Thoracic aorta (tissue), 2 donors: ENCODE measurements around the gene IRS4. TPM values are rescaled to one million over a fixed set of nuclear protein-coding genes. Genes with fewer than 3 reads are reported as not detected.

Source experiments
- ATAC-seq: fragments of 150-250 bp; one replicate; pipeline ENCODE4 v1.8.0; 2017; ENCODE audit warnings: low read depth; ENCODE audit not compliant: insufficient number of reproducible peaks, low FRiP score
- DNase-seq: peaks from one replicate; pipeline ENCODE4 v3.0.0-alpha.2; 2020; ENCODE audit warnings: low spot score
- H3K27ac ChIP-seq, 2 donors: fragments of 200-600 bp; sonication (generic); 1 replicate in 1 of 2; 2 replicates in 1 of 2; pipeline ENCODE4 v1.5.1; 2016; ENCODE audit warnings: mild to moderate bottlenecking in 2 of 2, moderate library complexity in 2 of 2
- H3K27me3 ChIP-seq: fragments of 200-600 bp; sonication (generic); replicated peaks from 2 replicates; pipeline ENCODE4 v1.6.0; 2016; ENCODE audit warnings: mild to moderate bottlenecking; ENCODE audit not compliant: insufficient read depth
- H3K36me3 ChIP-seq: fragments of 200-600 bp; sonication (generic); one replicate; pipeline ENCODE4 v1.5.1; 2016
- H3K4me1 ChIP-seq, 2 donors: fragments of 200-600 bp; sonication (generic); 1 replicate in 1 of 2; 2 replicates in 1 of 2; pipeline versions ENCODE4 v1.5.1 to v1.6.0; 2016; ENCODE audit warnings: low read depth in 2 of 2, mild to moderate bottlenecking in 1 of 2; ENCODE audit not compliant: control insufficient read depth in 1 of 2
- H3K4me3 ChIP-seq: fragments of 200-600 bp; sonication (generic); 2 replicates; pipeline ENCODE4 v1.5.1; 2016; ENCODE audit warnings: mild to moderate bottlenecking
- H3K9me3 ChIP-seq: fragments of 200-600 bp; sonication (generic); 2 replicates; pipeline ENCODE4 v1.5.1; 2016
- total RNA-seq, 2 donors: library from RNA; depleted of rRNA; stranded (reverse); fragments of >200 nt; gene quantifications; one replicate each; pipeline versions ENCODE4 v1.1.0 to v1.2.3, GENCODE V29; 2016
- TF ChIP-seq, protein P1 (sequence below): fragments of 200-600 bp; sonication (generic); IDR thresholded peaks from one replicate; pipeline ENCODE4 v1.5.1; 2019; ENCODE audit warnings: antibody characterized with exemption

The IRS4 gene
- total RNA-seq, 2 donors from 2014 or later: not detected

DNA sequence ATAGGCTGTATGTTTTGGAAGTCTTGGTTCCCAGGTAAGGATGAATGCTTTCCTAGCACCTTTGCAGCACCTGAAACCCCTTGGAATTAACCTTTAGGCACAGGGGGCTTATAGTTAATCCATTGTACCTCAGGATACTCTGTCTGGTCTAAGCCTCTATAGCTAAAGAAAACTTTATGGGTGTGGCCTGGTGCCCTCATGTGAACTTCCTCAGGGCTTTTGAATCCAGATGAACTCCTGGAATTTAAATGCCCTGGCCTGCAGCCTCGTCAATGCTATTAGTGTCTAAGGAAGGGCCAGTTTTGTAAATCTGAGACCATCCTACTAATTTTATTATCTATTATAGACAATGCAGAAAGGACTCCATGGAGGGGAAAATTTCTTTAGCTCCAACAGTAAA lies 33.8 kb downstream of the IRS4 start:
- Histone ChIP-seq H3K9me3 (no peaks in the 10 kb centered on the region), H3K4me3 (no peak overlapping the region), H3K4me1 (no peaks in the 10 kb centered on the region), H3K27ac (no peak overlapping the region), H3K36me3 (no peaks in the 10 kb centered on the region), H3K27me3 (no peaks in the 10 kb centered on the region)
- TF ChIP-seq, protein P1, sequence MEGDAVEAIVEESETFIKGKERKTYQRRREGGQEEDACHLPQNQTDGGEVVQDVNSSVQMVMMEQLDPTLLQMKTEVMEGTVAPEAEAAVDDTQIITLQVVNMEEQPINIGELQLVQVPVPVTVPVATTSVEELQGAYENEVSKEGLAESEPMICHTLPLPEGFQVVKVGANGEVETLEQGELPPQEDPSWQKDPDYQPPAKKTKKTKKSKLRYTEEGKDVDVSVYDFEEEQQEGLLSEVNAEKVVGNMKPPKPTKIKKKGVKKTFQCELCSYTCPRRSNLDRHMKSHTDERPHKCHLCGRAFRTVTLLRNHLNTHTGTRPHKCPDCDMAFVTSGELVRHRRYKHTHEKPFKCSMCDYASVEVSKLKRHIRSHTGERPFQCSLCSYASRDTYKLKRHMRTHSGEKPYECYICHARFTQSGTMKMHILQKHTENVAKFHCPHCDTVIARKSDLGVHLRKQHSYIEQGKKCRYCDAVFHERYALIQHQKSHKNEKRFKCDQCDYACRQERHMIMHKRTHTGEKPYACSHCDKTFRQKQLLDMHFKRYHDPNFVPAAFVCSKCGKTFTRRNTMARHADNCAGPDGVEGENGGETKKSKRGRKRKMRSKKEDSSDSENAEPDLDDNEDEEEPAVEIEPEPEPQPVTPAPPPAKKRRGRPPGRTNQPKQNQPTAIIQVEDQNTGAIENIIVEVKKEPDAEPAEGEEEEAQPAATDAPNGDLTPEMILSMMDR: no peak
- ATAC-seq: no peak
- DNase-seq: no peak

GRCh38 chrX:108701633-108702032 lies 34.7 kb downstream of the IRS4 start:
- ATAC-seq (no peak), DNase-seq (no peak)
- no peaks in the 10 kb centered on the region for H3K4me1 ChIP-seq
- H3K36me3 ChIP-seq: no peaks in the 10 kb centered on the region
- no peaks in the 10 kb centered on the region for H3K9me3 ChIP-seq
- H3K27me3 ChIP-seq: no peaks in the 10 kb centered on the region
- H3K27ac ChIP-seq: no peak overlapping the region
- H3K4me3 ChIP-seq: no peak overlapping the region
- TF ChIP-seq, protein P1: no peak

GRCh38 chrX:108699368-108699767 lies 37.0 kb downstream of the IRS4 start:
- no peaks in the 10 kb centered on the region for H3K4me1 ChIP-seq
- ATAC-seq: no peak
- H3K4me3 ChIP-seq: no peak overlapping the region
- no peaks in the 10 kb centered on the region for H3K27me3 ChIP-seq
- no peaks in the 10 kb centered on the region for H3K36me3 ChIP-seq
- H3K9me3 ChIP-seq: no peaks in the 10 kb centered on the region
- TF ChIP-seq, protein P1: no peak
- H3K27ac ChIP-seq: no peak overlapping the region
- DNase-seq: no peak

DNA sequence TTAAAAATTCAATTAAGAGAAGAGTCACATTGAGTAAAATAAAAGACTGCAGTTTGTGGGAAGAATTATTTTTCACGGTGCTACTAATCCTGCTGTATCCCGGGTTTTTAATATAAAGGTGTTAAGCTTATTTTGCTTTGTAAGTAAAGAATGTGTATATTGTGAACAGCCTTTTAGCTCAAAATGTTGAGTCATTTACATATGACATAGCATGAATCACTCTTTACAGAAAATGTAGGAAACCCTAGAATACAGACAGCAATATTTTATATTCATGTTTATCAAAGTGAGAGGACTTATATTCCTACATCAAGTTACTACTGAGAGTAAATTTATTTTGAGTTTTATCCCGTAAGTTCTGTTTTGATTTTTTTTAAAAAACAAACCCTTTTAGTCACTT lies 39.7 kb downstream of the IRS4 start:
- no peaks in the 10 kb centered on the region for H3K27me3 ChIP-seq
- TF ChIP-seq, protein P1: no peak
- H3K4me3 ChIP-seq: no peak overlapping the region
- H3K4me1 ChIP-seq: no peaks in the 10 kb centered on the region
- H3K27ac ChIP-seq: no peak overlapping the region
- ATAC-seq (no peak), DNase-seq (no peak)
- H3K36me3 ChIP-seq: no peaks in the 10 kb centered on the region
- no peaks in the 10 kb centered on the region for H3K9me3 ChIP-seq
